NCI-H82 (cell line): ENCODE measurements around the gene GRIK2.
"Not testable (repeated sequence)": the region's sequence is repeated elsewhere in the genome, so short reads cannot be mapped to it uniquely, and the experiment has no call there.

Source experiments
- DNase-seq: peaks from one replicate; lab custom pipeline; 2025; lab: John Stamatoyannopoulos, UW

GRIK2 gene

DNA sequence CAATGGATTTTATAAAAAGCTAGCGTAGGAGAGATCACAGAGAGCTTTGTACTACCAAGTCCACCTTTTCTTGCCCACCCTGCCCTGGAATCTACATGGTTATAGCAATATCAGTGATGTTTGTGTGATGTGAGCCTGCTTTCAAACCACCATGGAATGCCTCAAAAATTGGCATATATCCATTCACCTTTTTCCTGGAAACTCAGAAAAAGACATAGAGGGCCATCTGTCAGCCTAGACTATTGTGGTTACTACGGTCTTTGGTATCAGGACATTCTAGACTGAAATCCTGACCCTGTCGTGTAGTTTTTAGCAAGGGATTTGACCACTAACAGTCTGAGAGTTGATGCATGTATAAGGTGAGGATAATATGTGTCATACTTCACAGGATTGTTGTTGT, 239.6 kb downstream of the GRIK2 start:
- no peak for DNase-seq

DNA sequence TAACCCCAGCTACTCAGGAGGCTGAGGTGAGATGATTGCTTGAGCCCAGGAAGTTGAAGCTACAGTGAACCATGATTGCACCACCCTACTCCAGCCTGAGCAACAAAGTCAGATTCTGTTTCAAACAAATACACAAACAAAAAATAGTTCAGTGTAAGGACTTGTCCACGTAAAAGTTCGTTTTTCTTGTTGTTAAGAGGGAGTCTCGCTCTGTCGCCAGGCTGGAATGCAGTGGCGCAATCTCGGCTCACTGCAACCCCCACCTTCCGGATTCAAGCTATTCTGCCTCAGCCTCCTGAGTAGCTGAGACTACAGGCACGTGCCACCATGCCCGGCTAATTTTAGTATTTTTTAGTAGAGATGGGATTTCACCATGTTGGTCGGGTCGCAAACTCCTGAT, 245.4 kb downstream of the GRIK2 start:
- DNase-seq = not testable (repeated sequence)

DNA sequence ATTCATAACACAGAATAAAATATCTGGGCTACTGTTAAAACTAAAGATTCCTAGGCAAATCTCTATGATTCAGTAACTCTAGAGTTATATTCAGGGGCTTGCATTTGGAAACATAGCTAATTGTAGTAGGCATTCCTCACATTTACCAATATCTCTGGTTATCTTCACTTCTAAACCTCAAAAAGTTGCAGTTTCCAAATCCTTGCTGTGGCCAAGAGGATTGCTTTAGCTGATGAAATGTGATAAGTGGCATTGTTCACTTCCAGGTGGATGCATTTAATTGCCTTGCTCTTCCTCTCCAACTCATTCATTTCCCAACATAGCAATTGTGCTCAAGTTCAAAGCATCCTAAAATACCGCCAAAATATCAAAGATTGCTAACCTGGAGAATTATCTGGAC, 246.6 kb downstream of the GRIK2 start:
- DNase-seq = no peak

DNA sequence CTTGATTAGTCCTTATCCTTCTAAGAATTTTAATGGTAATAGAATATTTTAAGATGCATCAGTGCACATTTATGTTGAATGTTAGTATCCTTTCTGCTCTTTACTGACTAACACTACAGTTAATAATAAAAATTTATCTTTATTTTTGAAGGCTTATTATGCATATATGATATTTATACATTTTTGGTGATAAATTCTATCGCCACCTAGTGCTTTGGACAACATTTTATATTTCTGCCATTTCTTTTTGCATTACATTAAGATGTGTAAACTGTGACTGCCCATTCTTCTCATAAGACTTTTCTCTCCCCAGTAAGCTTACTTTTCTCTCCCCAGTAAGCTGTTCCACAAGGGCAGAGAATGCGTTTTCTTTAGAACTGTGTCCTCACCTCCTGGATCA, 252.3 kb downstream of the GRIK2 start:
- peak; percentile 4 for DNase-seq

DNA sequence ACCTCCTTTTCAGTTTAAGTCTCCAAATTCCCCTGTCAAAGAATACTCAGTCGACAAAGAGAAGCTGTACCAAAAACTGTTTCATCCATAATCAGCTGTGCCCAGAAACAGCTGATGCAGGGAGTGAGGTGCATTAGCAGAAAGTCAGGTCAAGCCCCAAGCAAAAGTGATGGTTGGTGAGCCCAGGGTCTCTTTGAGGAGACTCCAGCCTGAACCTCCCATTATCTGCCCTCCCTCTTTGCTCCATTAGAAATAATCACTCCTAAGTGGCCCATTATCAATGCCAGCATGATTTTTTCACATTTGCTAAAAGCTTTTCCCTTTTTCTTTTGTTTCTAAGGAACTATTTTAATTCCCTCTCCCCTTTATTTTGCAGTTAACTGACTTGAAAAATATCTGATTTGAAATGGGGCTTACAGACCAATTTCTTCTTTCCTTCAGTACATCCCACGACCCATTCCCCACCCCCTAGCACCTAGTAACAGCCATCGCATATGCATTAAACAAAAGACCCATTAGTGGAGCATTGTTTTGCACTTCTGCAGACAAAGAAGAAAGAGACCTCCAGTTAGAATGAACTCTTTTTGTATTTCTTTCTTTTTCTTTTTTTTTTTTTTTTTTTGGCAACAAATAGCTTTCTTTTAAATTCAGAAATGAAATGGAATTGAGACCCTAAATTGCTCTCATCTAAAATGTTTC, 257.0 kb downstream of the GRIK2 start:
- no peak for DNase-seq

DNA sequence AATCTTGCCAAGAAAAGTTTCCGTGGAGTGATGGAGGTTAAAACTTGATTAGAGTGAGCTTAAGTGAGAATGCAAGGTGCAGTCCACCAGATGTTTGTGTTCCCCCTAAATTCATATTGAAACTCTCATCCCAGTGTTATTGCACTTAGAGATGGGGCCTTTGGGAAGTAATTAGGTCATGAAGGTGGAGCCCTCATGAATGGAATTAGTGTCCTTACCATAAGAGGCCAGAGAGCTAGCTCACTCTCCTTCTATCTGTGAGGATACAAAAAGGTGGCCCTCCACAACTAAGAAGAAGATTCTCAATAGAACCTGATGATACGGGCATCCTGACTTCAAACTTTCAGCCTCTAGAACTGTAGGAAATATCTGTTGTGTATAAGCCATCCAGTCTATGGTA, 258.6 kb downstream of the GRIK2 start:
- DNase-seq = no peak

DNA sequence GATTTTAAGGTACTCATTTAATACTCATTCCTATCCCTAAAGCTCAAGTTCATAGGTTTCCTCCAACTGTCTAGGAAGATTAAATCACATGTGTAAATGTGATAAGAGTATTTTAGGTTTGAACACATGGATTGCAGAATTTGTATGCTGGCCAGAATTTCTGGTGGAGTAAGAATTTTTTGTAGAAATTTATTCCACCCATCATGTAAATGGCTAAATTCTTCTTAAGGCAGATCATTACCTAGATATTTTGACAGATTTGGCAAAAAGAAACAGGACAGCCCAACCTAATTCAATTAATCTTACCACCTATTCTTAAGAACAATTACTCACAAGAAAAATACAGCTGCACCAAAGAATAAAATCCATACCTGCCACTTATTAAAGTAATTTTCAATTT, 261.6 kb downstream of the GRIK2 start:
- no peak for DNase-seq

DNA sequence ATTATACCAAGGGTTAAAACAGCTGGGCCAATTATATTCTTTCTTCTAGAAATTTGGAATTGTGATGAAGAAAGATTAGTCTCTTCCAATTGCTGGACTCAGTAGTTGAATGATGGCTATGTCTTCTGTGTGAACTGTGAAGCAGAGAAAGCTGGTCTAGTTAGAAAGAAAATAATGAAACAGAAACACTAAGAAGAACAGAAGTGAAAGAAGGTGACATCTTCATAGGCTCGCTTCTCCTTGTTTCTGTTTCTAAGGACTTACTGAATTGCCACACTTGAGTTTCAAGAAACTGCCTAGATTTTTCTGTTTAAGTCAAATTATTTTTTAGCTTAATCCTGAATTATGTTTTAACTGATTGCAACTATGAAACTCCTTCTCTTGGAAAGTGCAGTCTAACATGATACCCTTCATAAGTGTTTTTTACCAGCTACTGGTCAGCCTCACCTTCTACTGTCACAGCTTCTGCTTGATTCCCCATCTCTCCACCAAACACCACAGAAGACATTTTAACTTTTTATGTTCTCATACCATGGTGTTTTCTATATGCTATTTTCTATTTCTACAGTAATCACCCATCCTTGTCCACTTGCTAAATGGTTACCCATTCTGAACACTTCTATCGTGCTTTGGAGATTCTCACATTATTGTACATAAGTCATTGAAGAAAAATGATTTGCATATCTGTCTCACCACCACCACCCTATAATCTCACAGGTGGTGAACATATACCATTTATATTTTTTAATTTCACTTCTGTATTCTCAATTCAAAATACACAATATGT, 268.8 kb downstream of the GRIK2 start:
- no peak for DNase-seq

DNA sequence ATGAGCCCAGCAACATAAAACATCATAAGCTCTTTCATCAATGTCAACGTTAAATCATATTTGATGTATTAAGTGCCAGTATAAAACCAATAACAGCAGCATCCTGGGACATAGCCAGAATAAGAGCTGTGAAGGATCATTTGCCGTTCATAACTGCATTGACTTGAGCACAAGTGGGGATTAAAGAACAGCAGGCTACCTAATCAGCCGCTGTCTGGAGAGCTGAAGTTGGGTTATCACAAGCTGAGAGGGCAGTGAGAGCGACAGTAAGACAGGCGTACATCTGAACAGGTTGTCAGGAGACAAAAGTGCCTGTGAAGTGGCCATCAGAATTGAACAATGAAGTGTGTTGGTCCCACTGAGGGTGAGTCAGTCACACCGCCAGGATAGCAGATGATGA, 269.6 kb downstream of the GRIK2 start:
- DNase-seq = peak; percentile 66

DNA sequence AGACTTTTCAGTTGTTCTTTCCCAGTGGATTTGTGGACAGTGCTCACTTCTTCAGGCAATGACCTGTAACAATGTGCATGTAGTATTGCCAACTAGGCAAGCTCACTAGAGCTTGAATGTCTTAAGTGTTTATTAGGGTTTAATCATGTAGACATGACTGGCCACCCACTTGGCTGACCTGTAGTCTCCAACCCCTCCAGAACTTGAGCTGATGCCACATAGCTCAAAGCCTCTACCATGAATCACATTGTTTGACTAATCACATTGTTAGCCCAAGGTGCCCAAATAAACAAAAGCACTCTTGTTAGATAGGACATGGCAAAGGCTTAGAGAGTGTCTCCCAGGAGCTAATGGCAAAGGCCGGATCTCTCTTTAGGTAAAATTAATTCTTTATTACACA, 272.7 kb downstream of the GRIK2 start:
- DNase-seq = no peak

DNA sequence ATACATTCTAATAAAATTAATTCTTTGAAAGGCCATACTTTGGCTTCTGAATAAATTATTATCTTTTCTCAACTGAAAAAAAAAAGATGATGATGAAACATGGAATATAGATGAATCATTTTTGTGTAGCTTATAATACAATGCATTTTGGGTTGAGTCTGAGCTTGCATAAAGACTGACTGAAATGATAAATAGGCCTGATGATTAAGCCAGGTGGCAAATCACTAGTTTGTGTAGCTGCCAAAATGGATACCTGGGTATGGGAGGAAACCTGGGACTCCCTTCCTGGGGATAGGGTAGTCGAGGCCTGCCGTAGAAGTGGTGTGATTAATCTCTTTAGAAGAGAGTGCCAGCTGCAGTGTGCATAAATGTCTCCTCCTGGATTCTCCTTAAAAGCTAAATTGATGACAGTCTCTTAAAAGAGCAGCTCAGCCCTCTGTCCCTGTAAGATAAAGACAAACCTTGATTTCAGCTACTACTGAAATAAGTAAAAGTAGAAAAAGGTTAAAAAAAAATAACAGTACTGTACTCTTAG, 275.1 kb downstream of the GRIK2 start:
- DNase-seq = peak; percentile 80

DNA sequence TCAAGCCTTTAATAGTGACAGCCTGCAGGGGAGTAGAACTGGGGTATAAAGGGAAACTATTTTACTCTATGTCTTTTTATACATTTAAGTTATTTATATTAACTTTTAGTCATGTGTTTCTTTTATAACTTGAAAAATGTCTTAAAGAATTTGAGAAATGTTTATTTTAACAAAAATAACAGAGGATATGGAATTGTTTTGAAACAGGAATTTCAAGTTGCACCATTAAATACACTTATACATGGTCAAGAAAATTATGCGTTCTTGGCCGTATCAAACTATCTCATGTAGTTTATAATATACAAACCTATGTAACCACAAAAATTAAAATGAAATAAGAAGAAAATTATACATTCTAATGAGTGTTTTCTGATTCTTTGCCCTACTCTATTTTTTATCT, 282.7 kb downstream of the GRIK2 start:
- DNase-seq = no peak

DNA sequence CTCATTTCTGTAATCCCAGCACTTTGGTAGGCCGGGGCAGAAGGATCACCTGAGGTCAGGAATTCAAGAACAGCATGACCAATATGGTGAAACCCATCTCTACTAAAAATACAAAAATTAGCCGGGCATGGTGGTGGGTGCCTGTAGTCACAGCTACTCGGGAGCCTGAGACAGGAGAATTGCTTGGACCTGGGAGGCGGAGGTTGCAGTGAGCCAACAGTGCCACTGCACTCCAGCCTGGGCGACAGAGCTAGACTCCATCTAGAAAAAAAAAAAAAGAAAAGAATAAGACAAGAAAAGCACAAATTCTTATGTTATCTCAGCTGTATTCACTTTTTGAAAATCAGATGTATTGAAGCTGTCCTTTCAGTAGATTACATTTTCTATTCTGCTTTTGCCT, 289.4 kb downstream of the GRIK2 start:
- no peak for DNase-seq

DNA sequence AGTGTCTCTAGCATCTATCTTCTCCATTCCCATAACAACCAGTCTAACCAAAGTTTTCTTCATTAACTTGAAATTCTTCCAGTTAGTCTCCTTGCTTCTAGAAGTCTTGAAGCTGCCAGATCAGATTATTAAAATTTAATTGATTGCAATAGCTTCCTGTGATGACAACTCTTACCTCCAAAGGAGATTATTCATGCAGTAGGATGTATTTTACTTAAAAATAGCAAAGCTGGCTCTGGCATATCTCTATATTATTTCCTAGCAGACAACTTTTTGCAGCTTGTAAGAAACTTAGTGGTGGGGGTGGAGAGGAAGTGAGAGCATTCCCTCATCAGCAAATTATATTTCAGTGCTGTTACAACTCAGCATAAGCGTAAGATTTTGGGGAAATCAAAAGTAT, 290.4 kb downstream of the GRIK2 start:
- no peak for DNase-seq

DNA sequence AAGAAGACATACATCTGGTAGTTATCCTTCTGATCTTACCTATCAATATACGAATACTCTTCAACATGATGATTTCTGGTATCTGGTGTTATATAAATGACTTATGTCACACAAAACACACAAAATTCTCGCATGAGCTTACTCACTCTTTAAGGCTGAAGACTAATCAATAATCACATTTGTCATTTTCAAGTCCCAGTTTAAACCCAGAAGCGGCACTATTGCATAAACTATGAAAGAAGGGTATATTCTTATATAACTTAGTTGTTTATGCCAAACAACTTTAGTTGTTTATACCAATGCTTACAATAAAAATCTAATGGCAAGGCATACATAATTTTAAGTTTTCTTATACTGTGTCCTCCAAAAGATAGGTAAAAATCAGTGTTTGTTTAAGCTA, 293.1 kb downstream of the GRIK2 start:
- DNase-seq = no peak

DNA sequence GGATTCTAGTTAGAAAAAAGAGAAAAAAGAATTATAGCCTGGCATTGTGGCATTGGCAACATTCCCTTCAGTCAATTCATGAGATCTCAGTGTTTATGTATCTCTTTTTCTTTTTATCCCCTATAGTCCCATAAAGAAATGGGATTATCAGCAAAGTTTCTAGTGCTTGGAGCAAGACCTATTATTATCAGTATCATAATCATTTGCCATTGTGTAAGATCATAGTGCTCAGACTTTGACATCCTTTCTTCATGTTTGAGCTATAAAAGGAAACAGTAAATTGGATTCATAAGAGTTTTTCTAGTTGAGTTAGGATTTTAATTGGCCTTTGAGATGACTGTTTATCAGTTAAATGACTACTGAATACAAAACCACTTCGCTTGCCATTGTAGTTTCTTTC, 295.6 kb downstream of the GRIK2 start:
- DNase-seq = no peak

DNA sequence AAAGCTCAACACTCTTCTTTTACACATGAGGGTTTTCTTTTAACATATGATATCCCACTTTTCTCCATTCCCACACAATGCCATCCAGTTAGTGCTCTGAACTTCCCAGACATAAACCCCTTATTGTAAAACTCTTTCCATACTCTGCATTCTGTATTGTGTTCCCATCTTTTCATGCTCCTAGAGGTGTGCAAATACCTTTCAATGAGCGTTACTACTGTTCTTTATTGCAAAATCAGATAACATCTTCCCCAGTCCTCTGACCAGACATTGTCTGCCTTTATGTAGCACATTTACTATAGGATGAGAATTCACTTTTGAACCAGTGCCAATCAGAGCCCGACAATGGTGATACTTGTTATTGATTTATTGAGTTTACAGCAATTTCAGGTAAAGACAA, 296.2 kb downstream of the GRIK2 start:
- DNase-seq = no peak

DNA sequence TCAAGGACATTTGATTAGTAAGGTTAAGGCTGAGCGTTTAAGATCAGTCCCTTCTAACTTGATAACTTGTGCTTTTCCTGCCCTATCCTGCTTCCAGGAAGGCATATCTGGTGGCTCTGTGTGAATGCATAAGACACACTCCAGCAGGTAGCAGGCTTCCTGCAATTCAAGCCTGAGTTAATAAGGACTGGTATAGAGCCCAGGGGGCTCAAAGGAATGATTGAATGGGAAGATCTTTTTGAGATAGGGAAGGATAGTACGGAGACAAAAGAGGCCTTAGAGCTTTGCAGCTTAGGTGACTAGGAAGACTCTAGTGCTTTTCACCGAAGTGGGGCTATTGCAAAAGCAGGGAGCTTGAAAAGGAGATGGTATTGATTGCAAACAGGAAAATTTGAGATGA, 307.1 kb downstream of the GRIK2 start:
- DNase-seq = no peak

DNA sequence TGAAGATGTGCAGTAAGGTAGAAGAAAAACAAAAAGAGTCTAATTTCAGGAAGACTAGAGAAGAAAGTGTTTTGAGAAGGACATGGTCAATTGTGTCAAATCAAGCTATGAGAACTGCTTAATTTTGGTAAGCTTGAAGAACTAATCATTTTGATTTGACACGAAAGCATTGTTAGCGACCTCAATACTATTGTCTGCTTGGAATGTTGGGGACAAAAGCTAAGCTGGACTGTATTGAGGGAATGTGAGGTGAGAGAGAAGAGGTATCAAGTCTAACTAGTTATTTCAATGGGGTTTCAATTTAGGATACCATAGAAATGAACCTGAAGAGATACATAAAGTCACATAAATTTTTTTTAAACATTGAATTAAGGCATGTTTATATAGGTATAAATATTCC, 309.8 kb downstream of the GRIK2 start:
- no peak for DNase-seq

DNA sequence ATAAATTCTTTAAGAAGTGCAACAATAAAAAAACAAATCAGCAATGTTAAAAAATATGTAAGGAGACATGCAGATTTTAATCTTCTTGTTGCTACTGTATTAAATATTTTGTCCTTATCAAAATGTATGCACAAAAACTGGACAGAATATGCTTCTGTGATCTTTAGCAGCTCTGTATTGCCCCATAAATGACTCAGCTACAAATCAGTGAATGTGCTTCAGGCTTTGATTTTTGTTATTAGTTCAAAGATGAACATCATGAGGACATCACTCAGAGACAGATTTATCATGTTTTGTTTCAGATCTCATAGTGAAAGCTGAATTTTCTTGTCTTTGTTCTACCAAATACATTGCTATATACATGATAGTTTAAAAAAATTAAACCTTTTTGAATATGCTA, 312.4 kb downstream of the GRIK2 start:
- DNase-seq = no peak

DNA sequence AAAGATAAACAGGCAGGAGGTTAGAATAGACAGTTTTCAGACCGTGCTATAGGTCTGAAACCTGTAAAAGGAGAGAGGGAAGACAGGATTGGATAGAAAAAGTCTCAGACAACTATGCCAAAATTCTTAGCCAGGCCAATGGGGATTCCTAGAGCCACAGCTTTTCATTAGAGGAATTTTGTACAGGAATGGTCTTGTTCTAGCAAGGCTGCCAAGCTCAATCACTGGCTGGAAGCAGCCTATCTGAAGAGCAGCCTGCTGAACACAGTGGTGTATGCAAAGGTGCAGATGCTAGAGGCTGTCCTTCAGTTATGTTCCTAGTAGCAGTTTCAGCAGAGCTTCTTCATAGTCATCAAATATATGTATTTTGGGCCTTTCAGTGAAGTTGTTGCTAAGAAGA, 313.1 kb downstream of the GRIK2 start:
- DNase-seq = no peak

DNA sequence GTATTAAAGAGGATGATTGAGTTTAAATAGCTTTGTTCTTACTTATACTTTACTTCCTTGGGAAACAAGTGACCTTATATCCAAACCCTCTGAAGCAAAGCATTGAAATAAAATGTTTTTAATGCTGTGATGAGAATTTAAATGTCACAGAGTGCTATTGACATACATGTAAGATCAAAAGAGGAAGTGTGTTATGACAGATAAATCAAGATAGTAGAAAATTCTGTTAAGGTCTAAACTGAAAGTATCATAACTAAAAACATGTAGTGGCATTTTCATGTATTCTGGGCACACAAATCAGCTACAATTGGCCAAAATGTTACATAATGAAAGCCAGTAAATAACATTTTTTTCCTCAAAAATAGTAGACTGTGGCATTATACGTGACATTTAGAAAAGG, 318.0 kb downstream of the GRIK2 start:
- no peak for DNase-seq

DNA sequence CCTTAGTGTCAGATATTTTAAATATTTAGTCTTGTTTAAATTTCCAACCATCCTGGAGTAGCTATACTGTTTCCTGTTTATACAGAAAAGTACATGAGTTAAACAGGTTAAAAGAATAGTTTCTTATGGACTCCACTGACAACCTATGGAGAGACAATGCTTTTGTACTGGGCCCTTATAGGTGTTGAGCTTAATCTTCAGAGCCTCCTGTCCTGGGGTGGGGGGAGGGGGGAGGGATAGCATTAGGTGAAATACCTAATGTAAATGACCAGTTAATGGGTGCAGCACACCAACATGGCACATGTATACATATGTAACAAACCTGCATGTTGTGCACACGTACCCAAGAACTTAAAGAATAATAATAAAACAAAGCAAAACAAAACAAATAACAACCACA, 322.9 kb downstream of the GRIK2 start:
- no peak for DNase-seq

DNA sequence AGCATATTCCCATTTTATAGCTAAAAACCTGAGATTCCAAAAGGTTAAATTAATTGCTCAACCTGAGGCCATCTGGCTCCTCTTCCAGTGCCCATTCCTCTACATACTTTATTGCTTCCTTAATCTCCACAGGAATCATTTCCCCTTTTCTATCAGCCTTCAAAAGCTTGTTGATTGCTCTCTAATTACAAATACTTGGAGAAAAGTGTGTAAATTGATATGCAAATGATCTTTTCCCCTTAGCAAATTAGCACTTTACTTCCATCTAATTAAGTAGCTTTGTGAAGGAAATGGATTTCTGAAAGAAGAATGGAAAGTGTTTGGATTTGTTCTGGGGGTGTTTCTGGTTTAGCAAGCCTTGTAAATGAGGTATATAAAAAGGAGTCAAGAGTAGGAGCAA, 323.3 kb downstream of the GRIK2 start:
- DNase-seq = no peak
